HG02973 (cell line): ENCODE measurements around the gene LPIN2.

Source experiments
- ATAC-seq: cut with Tn5 transposase; IDR thresholded peaks from one replicate; pipeline ENCODE4 v1.9.1; 2021; ENCODE audit warnings: moderate library complexity; ENCODE audit not compliant: unreplicated experiment

Gene LPIN2

GRCh38 chr18:2984091-2984490 is 28.9 kb downstream of the LPIN2 start:
- ATAC-seq: no peak

- ATAC-seq: no peak
Observed at GRCh38 chr18:2983296-2983695, 29.6 kb downstream of the LPIN2 start.

GRCh38 chr18:2982452-2983269 is 30.3 kb downstream of the LPIN2 start:
- no peak for ATAC-seq

- no peak for ATAC-seq
Observed at GRCh38 chr18:2982022-2982421, 30.9 kb downstream of the LPIN2 start.

- ATAC-seq: no peak
Observed at GRCh38 chr18:2981212-2981728, 31.7 kb downstream of the LPIN2 start.

GRCh38 chr18:2979871-2980790 is 32.8 kb downstream of the LPIN2 start:
- ATAC-seq: no peak

- ATAC-seq: no peak
Observed at GRCh38 chr18:2979129-2979528, 33.8 kb downstream of the LPIN2 start.

- peak; percentile 4 for ATAC-seq
Observed at GRCh38 chr18:2978661-2979106, 34.3 kb downstream of the LPIN2 start.

GRCh38 chr18:2978208-2978607 is 34.7 kb downstream of the LPIN2 start:
- ATAC-seq: peak; percentile 41

- no peak for ATAC-seq
Observed at GRCh38 chr18:2976218-2977132, 36.5 kb downstream of the LPIN2 start.

GRCh38 chr18:2974731-2975130 is 38.2 kb downstream of the LPIN2 start:
- no peak for ATAC-seq

GRCh38 chr18:2971741-2972552 is 41.0 kb downstream of the LPIN2 start:
- peak; percentile 78 for ATAC-seq

GRCh38 chr18:2970772-2971659 is 41.9 kb downstream of the LPIN2 start:
- no peak for ATAC-seq

GRCh38 chr18:2970344-2970743 is 42.6 kb downstream of the LPIN2 start:
- no peak for ATAC-seq

- no peak for ATAC-seq
Observed at GRCh38 chr18:2969695-2970094, 43.2 kb downstream of the LPIN2 start.

GRCh38 chr18:2968606-2969005 is 44.3 kb downstream of the LPIN2 start:
- no peak for ATAC-seq

GRCh38 chr18:2967820-2968219 is 45.1 kb downstream of the LPIN2 start:
- no peak for ATAC-seq

- no peak for ATAC-seq
Observed at GRCh38 chr18:2967357-2967756, 45.6 kb downstream of the LPIN2 start.

- no peak for ATAC-seq
Observed at GRCh38 chr18:2966560-2966959, 46.4 kb downstream of the LPIN2 start.
